HG03064 (cell line): ENCODE measurements around the gene ROCK1.
A peak's percentile ranks its signal among the peaks of the same experiment; 100 is the strongest.
"Not testable (repeated sequence)": the region's sequence is repeated elsewhere in the genome, so short reads cannot be mapped to it uniquely, and the experiment has no call there.

Experiments used
- ATAC-seq: cut with Tn5 transposase; IDR thresholded peaks from one replicate; pipeline ENCODE4 v1.9.1; 2021; ENCODE audit warnings: low read depth; ENCODE audit not compliant: unreplicated experiment

The ROCK1 gene

DNA sequence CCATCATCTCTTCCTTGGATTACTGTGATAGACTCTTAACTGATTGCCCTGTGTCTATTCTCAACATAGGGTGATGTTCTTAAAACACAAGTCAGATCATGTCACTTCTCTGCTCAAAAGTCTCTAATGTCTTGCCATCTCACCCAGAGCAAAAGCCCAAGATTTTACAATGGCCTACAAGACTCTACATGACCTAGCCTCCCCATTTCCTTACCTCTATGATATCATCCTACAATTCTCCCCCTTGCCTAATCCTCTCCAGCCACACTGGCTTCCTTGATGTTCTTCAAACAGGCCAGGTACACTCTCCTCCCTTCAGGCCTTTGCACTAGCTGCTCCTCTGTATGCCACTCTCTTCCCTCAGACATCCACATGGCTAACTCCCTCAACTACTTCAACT is 55.1 kb downstream of the ROCK1 start:
- ATAC-seq = no peak

DNA sequence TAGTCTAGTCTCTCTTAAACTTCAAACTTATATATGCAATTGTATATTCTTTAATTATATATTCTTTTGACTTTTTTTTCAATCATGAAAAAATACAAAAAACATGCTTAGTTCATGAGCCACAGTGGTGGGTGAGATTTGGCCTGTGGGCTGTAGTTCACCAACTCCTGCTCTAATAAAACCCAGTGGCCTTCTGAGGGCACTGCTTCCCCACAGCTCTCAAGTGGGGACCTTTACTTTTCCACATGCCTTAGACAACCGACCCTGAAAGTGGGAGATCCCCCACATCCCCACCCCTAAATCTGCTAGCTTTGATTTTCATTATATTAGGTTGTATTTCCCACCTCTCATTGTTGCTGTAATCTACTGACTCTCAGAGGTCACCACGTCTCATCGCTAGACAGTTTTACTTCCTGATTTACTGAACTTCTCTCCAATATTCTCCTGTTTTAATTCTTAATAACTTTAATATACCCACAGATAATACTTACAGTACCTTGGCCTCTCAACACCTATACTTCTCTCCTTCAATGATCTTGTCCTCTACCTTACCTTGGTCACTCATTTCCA is 57.3 kb downstream of the ROCK1 start:
- no peak for ATAC-seq

DNA sequence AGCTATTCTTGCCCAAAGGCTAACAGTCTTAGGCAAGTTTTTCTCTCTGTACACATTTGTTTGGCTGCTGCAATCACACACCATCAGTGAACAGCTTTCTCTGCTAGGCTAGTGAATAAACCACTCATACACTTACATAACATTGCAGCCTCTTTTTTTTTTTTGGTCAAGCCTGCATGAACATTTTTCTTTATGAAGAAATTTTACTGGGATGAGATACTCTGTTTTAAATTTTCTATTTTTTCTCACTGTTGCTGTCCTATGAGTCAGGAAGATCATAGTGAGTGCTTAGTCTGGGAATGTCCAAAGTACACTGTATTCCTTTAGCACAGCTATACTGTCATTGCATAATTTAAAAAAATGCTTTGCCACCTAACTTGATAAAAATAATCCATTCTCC is 58.5 kb downstream of the ROCK1 start:
- no peak for ATAC-seq

DNA sequence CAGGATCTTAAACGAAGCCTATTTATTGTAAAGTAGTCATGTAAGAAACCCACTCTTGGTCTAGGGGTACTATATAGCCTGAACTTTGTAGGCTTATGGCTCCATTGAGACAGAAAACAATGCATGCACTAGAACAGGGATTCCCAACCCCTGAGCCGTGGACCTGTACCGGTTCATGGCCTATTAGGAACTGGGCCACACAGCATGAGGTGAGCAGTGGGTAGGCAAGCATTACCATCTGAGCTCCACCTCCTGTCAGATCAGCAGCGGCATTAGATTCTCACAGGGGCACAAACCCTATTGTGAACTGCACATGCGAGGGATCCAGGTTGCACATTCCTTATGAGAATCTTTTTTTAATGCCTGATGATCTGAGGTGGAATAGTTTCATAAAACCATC is 59.2 kb downstream of the ROCK1 start:
- ATAC-seq = no peak

DNA sequence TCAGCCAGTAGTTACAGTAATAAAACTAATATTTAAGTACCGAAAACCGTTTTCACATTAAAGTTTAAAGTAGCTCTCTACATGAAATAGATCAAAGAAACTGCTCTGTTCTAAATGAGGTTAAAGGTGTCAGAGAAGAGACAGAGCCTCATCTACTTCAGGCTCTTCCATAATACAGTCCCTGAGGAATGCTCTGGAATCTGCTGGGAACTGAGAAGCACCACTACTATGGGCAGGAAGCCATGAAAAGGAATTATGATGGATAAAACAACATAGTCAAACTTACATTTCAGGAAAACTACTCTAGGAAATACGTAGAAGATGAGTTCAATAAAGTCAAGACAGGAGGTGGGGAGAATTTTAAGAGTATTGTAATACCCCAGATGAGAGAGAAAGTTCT is 60.0 kb downstream of the ROCK1 start:
- ATAC-seq = no peak

DNA sequence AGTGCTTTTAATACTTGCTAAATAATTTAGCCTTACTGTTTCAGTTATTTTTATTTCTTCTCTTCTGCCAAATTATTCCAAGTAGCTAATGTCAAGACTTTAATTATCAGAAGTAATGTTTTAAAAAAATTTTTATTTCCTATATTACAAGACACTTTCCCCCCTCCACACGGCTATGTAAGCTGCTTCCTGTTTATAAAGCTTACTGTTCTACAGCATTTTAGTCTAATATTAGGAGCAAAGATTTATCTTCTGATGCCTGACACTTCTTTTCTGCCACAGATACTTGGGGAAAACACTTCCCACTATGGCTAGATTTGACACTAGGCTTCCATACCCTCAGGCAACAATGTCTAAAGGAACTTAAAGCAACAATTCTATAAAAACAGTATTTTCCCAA is 62.3 kb downstream of the ROCK1 start:
- ATAC-seq = no peak

DNA sequence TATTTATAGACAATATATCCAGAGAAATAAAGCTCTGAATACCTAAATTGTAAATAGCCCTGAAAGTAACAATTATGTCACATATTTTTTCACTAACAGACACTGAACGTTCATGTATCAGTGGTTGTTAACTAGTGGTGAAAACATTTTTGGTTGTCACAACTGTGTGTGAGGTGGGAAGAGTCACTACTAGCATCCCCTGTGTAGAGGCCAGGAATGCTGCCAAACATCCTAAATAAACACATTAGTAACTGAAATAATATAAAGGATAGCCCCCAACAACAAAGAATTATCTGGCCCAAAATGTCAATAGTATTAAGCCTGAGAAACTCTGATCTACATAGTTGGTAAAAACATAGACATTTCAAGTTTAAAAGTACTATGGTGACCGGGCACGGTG is 64.5 kb downstream of the ROCK1 start:
- ATAC-seq = no peak

DNA sequence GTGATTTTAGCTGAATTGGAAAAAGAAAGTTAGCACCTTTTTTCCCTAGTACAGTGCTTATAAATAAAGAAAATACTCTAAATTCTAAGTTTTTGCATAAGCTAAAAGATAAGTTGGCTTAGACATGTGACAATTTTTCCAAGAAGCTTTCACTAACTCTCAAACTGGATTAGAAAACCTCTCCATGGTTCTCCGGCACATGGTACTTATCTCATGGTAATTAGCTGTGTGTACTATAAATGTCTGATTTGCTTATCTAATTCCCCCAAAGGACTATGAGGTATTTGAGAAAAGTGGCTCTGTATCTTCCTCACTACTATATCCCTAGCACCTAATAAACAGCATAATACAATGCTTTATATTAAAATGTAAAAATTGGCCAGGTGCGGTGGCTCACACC is 71.1 kb downstream of the ROCK1 start:
- ATAC-seq = no peak

DNA sequence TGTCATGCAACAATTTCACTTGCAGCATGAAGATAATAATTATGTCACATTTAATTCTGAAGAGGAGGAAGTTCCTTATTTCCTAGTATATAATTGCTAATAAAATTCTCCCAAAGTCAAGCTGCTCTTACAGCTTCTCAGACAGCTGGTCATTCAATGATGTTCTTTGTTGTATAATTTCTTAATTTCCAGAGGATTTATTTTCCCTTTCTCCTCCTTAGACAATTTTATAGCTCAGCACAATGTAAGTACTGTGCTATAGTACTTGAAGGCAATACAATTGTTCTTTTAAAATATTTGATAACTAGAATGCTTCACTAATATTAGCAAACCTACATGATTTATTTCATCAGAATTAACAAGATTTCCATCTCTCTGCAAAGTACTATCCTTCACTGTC is 73.4 kb downstream of the ROCK1 start:
- ATAC-seq = no peak

DNA sequence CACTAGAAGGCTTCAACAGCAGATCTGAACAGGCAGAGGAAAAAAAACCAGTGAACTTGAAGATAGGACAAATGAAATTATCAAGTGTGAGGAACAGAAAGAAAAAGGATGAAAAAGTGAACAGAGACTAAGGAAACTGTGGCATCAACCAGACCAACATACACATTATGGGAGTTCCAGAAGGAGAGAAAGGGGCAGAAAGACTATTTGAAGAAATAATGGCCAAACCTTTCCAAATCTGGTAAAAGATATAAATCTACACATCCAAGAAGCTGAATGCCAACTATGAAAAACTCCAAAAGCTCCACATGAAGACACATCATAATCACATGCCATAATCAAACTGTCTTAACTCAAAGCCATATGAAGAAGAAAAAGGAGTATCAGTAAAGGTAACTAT is 79.8 kb downstream of the ROCK1 start:
- no peak for ATAC-seq

DNA sequence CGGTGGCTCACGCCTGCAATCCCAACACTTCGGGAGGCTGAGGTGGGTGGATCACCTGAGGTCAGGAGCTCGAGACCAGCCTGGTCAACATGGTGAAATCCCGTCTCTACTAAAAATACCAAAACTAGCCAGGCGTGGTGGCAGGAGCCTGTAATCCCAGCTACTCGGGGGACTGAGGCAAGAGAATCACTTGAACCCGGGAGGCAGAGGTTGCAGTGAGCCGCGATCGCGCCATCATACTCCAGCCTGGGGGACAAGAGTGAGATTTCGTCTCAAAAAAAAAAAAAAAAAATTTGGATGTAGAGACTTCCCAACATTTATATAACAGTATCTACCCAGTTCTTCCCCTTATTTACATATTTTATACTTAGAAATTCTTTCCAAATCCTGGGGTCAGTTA is 93.4 kb downstream of the ROCK1 start:
- ATAC-seq = not testable (repeated sequence)

DNA sequence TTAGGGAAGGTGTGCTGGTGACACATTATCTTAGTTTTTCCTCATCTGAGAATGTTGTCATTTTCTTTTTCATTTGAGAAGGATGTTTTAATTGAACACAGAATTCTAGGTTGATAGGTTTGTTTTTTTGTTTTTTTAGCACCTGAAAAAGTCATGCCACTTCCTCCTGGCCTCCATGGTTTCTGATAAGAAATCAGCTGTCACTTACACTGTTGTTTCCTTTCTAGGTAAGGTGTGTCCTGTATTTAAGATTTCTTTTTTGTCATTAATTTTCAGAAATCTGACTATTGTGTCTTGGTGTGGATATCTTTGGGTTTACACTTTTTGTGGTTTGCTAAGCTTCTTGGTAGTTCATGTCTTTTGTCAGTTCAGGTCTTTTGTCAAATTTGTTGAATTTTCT is 99.3 kb downstream of the ROCK1 start:
- no peak for ATAC-seq

DNA sequence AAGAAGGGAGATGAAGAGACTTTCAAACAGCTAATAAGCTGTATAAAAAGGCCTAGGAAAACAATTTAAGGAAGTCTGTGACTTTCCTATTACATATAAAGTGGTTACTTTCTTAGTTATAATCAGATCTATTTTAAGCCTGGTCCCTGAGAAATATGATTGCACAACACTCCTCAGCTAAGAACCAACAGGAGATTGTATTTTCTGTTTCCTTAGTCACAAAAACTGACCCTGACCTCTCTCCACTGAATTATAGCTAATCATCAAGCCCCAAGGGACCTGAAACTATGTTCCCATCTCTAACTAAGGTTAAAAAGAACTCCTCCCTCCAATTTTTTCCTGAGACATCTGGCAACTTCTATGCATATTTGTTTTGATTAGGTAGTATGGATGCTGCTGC is 106.9 kb downstream of the ROCK1 start:
- ATAC-seq = no peak

DNA sequence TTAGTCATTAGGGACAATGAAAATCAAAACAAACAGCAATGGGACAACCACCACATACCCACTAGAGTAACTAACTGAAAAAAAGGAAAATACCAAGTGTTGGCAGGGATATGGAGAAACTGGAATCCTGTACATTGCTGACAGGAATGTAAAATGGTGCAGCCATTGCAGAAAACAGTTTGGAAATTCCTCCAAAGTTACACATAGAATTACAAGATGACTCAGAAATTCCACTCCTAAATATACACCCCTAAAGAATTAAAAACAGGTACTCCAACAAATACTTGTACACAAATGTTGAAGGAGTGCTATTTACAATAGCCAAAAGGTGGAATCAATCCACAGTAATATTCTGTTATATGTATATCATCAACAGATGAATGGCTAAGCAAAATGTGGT is 110.9 kb downstream of the ROCK1 start:
- ATAC-seq = no peak

DNA sequence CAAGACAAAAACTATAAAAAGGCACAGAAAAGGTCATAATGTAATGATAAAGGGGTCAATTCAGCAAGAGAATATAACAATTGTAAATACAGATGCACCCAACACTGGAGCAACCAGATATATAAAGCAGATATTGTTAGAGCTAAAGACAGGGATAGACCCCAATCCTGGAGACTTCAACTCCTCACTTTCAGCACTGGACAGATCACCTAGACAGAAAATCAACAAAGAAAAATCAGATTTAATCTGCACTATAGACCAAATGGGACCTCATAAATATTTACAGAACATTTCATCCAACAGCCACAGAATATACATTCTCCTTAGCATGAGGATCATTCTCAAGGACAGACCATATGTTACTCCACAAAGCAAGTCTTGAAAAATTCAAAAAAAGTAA is 114.2 kb downstream of the ROCK1 start:
- ATAC-seq = no peak

DNA sequence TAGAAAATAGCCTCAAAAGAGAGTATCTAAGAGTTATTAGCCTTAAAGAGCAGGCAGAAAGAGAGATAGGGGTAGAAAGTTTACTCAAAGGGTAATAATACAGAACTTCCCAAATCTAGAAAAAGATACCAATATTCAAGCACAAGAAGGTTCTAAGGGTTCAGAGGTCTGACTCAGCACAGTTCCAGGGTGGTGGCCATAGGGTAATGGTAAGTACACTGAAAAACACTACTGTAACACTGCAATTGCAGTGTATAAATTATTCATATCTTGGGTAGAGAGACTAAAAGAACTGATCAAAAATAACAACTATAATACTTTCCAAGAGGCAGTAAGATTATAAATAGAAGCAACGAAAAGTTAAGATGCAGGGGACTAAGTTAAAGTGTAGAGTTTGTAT is 115.2 kb downstream of the ROCK1 start:
- no peak for ATAC-seq

DNA sequence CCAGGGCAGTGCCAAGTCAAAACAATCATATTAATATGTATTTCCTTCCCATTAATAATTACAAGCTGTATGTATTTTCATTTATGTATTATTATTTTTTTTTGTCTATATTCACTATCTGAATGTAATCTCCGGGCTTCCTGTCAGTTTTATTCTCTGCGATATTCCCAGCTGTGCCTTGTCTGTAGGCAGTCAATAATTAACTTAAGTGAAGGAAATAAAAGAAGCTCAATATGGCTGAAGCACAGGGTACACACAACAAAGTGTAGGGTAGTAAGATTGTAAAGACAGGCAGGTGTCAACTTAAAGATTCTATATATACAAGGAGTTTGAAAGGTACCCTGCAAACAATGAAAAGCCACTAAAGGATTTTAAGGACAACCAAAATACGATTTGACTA is 122.9 kb downstream of the ROCK1 start:
- ATAC-seq = no peak

DNA sequence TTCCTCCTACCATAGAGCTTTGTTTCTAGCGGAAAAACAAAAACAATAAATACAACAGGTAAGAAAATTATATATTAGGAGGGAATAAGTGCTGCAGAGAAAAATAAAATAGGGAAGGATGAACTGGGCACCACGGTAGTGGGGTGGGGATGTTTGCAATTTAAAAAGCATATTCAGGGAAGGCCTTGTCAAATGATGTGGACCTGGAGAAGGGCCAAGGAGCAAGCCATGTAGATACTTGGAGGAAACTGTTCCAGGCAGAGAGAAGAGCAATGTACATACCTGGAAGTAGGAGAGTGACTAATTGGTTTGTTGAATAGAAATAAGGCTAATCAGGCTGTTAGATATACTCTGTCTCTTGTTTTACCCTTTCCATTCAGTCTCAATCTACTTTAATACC is 136.5 kb downstream of the ROCK1 start:
- ATAC-seq = no peak

DNA sequence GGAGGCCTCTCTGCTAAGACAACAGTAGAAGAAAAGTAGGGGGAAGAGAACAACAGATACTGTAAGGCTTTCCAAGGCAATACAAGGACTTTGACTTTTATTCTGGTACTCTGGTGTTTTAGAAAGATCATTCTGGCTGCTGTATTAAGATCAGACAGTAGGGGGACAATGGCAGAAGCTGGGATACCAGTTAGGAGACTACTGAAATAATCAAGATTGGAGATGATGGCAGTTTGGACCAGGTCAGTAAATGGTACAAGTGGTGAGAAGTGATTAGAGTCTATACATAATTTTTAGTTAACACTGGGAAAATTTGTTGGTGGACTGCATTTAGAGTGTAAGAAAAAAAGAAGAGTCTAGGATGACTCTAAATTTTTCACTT is 139.7 kb downstream of the ROCK1 start:
- ATAC-seq = no peak

DNA sequence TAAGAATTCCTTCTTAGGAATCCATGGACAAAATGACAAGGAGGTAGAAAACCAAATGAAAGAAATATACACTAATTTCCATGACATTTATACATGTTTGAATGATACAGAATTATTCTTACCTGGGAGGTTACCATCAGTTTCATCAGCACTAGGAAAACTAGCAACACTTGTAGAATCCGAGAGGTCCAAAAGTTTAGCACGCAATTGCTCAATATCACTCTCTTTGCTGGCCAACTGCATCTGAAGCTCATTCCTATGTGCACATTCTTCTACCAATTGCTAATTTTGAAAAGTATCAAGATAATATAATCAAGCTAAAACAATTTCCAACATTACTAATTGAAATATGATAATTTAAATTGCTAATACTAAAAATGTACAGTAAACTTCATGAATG is 144.8 kb downstream of the ROCK1 start:
- no peak for ATAC-seq

DNA sequence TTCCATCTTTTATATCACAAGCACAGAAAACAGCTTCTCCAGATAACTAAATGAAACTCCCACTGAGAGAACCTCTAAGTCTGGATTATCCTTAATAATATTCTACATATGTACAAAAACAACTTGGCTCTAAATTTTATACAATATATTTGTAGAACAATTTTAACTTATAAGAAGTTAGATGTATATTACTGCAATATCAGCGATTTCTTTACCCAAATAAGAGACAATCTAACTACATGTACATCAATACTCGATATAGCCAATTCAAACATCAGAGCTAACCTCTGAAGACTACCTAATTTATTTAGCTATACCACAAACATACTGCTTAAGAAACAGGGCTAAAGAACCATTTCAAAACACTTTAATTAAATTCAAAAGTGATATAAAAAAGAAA is 148.6 kb downstream of the ROCK1 start:
- no peak for ATAC-seq

DNA sequence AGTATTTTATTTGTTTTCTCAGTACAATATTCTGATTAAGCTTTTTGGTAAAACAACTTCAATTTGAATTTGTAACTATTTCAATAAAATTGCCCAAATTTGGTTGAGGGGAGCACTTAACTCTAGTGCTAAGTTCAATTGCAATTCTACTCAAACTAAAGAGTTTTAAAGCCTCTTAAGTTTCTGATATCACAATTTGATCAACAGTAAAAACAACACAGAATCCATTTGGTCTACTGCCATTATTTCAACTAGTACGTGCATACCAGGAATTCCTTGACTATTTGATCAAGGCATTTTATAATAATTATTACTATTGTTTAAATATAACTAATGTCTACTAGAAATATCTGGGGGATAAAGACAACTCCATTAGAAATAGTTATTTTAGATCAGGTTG is 150.9 kb downstream of the ROCK1 start:
- ATAC-seq = no peak

DNA sequence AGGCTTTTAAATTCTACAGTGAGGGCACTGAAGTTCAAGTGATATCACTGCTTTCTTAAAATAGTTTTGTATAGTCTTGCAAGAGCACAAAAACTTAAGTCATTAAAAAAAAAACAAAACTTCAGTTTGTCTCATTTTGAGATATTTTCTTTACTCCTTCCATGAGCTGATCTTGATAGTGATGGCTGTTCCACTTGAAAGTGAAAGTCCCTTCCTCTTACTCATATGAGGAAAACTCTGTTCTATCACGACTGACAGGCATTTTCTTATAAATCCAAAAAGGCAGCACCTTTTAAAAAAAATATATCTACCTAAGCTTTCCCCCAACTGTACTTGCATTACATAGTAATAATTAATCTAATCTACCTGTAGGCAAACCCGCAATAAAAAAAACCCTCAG is 160.8 kb downstream of the ROCK1 start:
- ATAC-seq = peak; percentile 65
